Urinary bladder (tissue), 4 donors: ENCODE results near the gene WFDC10A. TPM values are rescaled to one million over a fixed set of nuclear protein-coding genes. Genes with fewer than 3 reads are reported as not detected.

Experiments
- DNase-seq: peaks from one replicate; pipeline ENCODE4 v3.0.0-alpha.2; 2015; ENCODE audit errors: extremely low spot score
- H3K27ac ChIP-seq: one replicate; pipeline ENCODE4 v1.5.1; 2013; ENCODE audit warnings: low read depth, mild to moderate bottlenecking, moderate library complexity
- H3K36me3 ChIP-seq: one replicate; pipeline ENCODE4 v1.6.1; 2013; ENCODE audit warnings: mild to moderate bottlenecking, moderate library complexity; ENCODE audit not compliant: insufficient read depth
- H3K4me1 ChIP-seq: one replicate; pipeline ENCODE4 v1.6.1; 2013; ENCODE audit warnings: mild to moderate bottlenecking, moderate library complexity; ENCODE audit not compliant: insufficient read depth
- H3K4me3 ChIP-seq: one replicate; pipeline ENCODE4 v1.5.1; 2013; ENCODE audit warnings: low read depth, low read length
- polyA plus RNA-seq: library from polyadenylated mRNA; stranded (reverse); fragments of 200-250 nt; gene quantifications from one replicate; pipeline ENCODE4 v1.2.3, GENCODE V29; 2013
- total RNA-seq: library from RNA; depleted of rRNA; stranded (reverse); fragments of >200 nt; gene quantifications from one replicate; pipeline ENCODE4 v1.2.3, GENCODE V29; 2014
- donor health status: healthy with polysubstance abuse.
- donor health status: healthy.

The WFDC10A gene
- total and polyA plus RNA-seq, 2 donors, result not detected

DNA sequence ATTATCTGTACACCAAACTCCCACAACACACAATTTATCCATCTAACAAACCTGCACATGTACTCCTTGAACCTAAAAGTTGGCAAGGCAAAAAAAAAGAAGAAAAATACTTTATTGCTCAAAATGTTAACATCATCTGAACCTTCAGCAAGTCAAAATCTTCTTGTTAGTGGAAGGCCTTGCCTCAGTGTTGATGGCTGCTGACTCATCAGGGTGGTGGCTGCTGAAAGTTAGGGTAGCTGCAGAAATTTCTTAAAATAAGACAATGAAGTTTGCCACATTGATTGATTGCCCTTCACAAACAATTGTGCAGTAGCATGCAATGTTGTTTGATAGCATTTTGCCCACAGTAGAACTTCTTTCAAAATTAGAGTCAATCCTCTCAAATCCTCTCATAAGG lies 43.2 kb downstream of the WFDC10A start:
- no peak for DNase-seq
- Histone ChIP-seq H3K36me3 (no peaks in the 10 kb centered on the region), H3K27ac (no peak overlapping the region), H3K4me1 (no peaks in the 10 kb centered on the region), H3K4me3 (no peak overlapping the region)

DNA sequence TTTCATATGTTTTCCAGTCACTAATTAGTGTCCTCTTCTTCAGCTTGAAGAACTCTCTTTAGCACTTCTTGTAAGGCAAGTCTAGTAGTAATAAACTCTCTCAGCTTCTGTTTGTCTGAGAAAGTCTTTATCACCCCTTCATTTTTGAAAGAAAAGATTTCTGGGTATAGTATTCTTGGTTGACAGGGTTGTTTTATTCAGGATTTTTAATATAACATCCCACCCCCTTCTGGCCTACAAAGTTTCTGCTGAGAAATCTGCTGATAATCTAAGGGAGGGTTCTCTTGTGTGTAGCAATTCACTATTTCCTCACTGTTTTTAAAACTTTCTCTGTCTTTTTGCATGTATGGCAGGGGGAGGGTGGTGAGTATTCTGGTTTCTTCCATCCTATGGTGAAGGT lies 50.1 kb downstream of the WFDC10A start:
- H3K4me1 ChIP-seq, result no peaks in the 10 kb centered on the region
- no peaks in the 10 kb centered on the region for H3K36me3 ChIP-seq
- no peak overlapping the region for H3K4me3 ChIP-seq
- no peak overlapping the region for H3K27ac ChIP-seq
- no peak for DNase-seq

Other genes starting within 250 kb of the WFDC10A start
- gene DBNDD2, start 221.4 kb upstream of the WFDC10A start, total RNA-seq, result 15.5 TPM
- 194 TPM for gene DBNDD2, start 221.4 kb upstream of the WFDC10A start, polyA plus RNA-seq
- 30.5 TPM for gene PIGT, start 213.6 kb upstream of the WFDC10A start, total RNA-seq
- 121 TPM for gene PIGT, start 213.6 kb upstream of the WFDC10A start, polyA plus RNA-seq
- gene WFDC2, start 160.0 kb upstream of the WFDC10A start, total RNA-seq, result not detected
- 430 TPM for gene WFDC2, start 160.0 kb upstream of the WFDC10A start, polyA plus RNA-seq
- not detected for gene SPINT3, start 114.1 kb upstream of the WFDC10A start, total RNA-seq
- not detected for gene SPINT3, start 114.1 kb upstream of the WFDC10A start, polyA plus RNA-seq
- gene WFDC6, start 90.3 kb upstream of the WFDC10A start, total RNA-seq, result not detected
- gene WFDC6, start 90.3 kb upstream of the WFDC10A start, polyA plus RNA-seq, result not detected
- not detected for gene EPPIN, start 82.3 kb upstream of the WFDC10A start, total RNA-seq
- gene EPPIN, start 82.3 kb upstream of the WFDC10A start, polyA plus RNA-seq, result not detected
- not detected for gene WFDC8, start 50.5 kb upstream of the WFDC10A start, total RNA-seq
- gene WFDC8, start 50.5 kb upstream of the WFDC10A start, polyA plus RNA-seq, result not detected
- not detected for gene WFDC9, start 1.5 kb downstream of the WFDC10A start, total RNA-seq
- gene WFDC9, start 1.5 kb downstream of the WFDC10A start, polyA plus RNA-seq, result not detected
- gene WFDC11, start 40.5 kb downstream of the WFDC10A start, total RNA-seq, result not detected
- not detected for gene WFDC11, start 40.5 kb downstream of the WFDC10A start, polyA plus RNA-seq
- gene WFDC13, start 72.3 kb downstream of the WFDC10A start, total RNA-seq, result 0.37 TPM
- 0.14 TPM for gene WFDC13, start 72.3 kb downstream of the WFDC10A start, polyA plus RNA-seq
- not detected for gene WFDC10B, start 75.3 kb downstream of the WFDC10A start, total RNA-seq
- gene WFDC10B, start 75.3 kb downstream of the WFDC10A start, polyA plus RNA-seq, result 6.9 TPM
- gene SPINT4, start 92.6 kb downstream of the WFDC10A start, total RNA-seq, result not detected
- not detected for gene SPINT4, start 92.6 kb downstream of the WFDC10A start, polyA plus RNA-seq
- gene WFDC3, start 162.1 kb downstream of the WFDC10A start, total RNA-seq, result 0.90 TPM
- 31.5 TPM for gene WFDC3, start 162.1 kb downstream of the WFDC10A start, polyA plus RNA-seq
- 8.1 TPM for gene DNTTIP1, start 162.2 kb downstream of the WFDC10A start, total RNA-seq
- 67.0 TPM for gene DNTTIP1, start 162.2 kb downstream of the WFDC10A start, polyA plus RNA-seq
- gene UBE2C, start 182.9 kb downstream of the WFDC10A start, total RNA-seq, result 15.6 TPM
- gene UBE2C, start 182.9 kb downstream of the WFDC10A start, polyA plus RNA-seq, result 2.2 TPM
- 23.2 TPM for gene TNNC2, start 197.6 kb downstream of the WFDC10A start, total RNA-seq
- gene TNNC2, start 197.6 kb downstream of the WFDC10A start, polyA plus RNA-seq, result 4.1 TPM
- gene SNX21, start 204.1 kb downstream of the WFDC10A start, total RNA-seq, result 33.5 TPM
- 93.2 TPM for gene SNX21, start 204.1 kb downstream of the WFDC10A start, polyA plus RNA-seq
- gene ACOT8, start 227.7 kb downstream of the WFDC10A start, total RNA-seq, result 13.1 TPM
- gene ACOT8, start 227.7 kb downstream of the WFDC10A start, polyA plus RNA-seq, result 29.5 TPM
- gene ZSWIM3, start 227.9 kb downstream of the WFDC10A start, total RNA-seq, result 5.6 TPM
- 2.7 TPM for gene ZSWIM3, start 227.9 kb downstream of the WFDC10A start, polyA plus RNA-seq